Endothelial cell of umbilical vein (primary cell): ENCODE results near the gene SLC25A48.

Experiments
- EZH2 ChIP-seq: IDR thresholded peaks from 2 replicates; pipeline ENCODE4 v1.6.1; 2012; ENCODE audit warnings: borderline replicate concordance, low read depth, mild to moderate bottlenecking, moderate library complexity, low read length, inconsistent platforms; ENCODE audit not compliant: severe bottlenecking
- JUN ChIP-seq: IDR thresholded peaks from 2 replicates; pipeline ENCODE4 v1.6.1; 2011; ENCODE audit warnings: borderline replicate concordance, low read depth; ENCODE audit not compliant: insufficient read length, insufficient read depth
- TF ChIP-seq, protein P1 (sequence below), 2 donors: IDR thresholded peaks; 1 replicate in 1 of 2; 2 replicates in 1 of 2; pipeline ENCODE4 v1.5.1; 2011; ENCODE audit warnings: low read length in 2 of 2, mild to moderate bottlenecking in 2 of 2, moderate library complexity in 2 of 2, control low read depth in 1 of 2, inconsistent platforms in 1 of 2, low read depth in 1 of 2; ENCODE audit not compliant: insufficient read depth in 1 of 2; ENCODE audit errors: extremely low read depth in 1 of 2

GRCh38 chr5:135920199-135920598 lies 85.7 kb downstream of the SLC25A48 start:
- TF ChIP-seq, protein P1, sequence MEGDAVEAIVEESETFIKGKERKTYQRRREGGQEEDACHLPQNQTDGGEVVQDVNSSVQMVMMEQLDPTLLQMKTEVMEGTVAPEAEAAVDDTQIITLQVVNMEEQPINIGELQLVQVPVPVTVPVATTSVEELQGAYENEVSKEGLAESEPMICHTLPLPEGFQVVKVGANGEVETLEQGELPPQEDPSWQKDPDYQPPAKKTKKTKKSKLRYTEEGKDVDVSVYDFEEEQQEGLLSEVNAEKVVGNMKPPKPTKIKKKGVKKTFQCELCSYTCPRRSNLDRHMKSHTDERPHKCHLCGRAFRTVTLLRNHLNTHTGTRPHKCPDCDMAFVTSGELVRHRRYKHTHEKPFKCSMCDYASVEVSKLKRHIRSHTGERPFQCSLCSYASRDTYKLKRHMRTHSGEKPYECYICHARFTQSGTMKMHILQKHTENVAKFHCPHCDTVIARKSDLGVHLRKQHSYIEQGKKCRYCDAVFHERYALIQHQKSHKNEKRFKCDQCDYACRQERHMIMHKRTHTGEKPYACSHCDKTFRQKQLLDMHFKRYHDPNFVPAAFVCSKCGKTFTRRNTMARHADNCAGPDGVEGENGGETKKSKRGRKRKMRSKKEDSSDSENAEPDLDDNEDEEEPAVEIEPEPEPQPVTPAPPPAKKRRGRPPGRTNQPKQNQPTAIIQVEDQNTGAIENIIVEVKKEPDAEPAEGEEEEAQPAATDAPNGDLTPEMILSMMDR (IDR thresholded peaks at IDR 0.05; ENCODE audit: extremely low read depth in 1 of 2, insufficient read depth in 1 of 2, low read depth in 1 of 2, low read length in 2 of 2): no peak
- TF ChIP-seq EZH2 (no peak), JUN (no peak)
